Right lobe of liver (tissue), 4 donors: ENCODE data around the gene DDX4.

Source experiments
- CTCF ChIP-seq, 4 donors: fragments of 200-600 bp in 3 of 4; fragments of 450-650 bp in 1 of 4; IDR thresholded peaks; one replicate each; pipeline versions ENCODE4 v1.5.1 to v1.8.0; 2016 to 2022; ENCODE audit warnings: antibody characterized with exemption in 4 of 4, mild to moderate bottlenecking in 2 of 4
- POLR2A ChIP-seq: fragments of 450-650 bp; IDR thresholded peaks from one replicate; pipeline ENCODE4 v1.6.1; 2017; ENCODE audit warnings: antibody characterized with exemption, mild to moderate bottlenecking
- donor health status: DM: no; HTN: no; CAD: no.
- donor health status: DM: no; HTN: no; CAD: no.
- donor health status: DM: no; HTN: yes; CAD: no.

- no peak for TF ChIP-seq CTCF (IDR thresholded peaks at IDR 0.05)
- TF ChIP-seq POLR2A = no peak
Measured at GRCh38 chr5:55701462-55702103, 36.3 kb upstream of the DDX4 start.
